Tibial nerve (tissue), 4 donors: ENCODE results near the gene GRM8. TPM values are rescaled to one million over a fixed set of nuclear protein-coding genes. Genes with fewer than 3 reads are reported as not detected.

Experiments used
- DNase-seq, 2 donors: peaks; one replicate each; pipeline ENCODE4 v3.0.0-alpha.2; 2019; ENCODE audit warnings: low spot score in 2 of 2
- H3K27ac ChIP-seq, 4 donors: fragments of 200-600 bp; sonication (generic) in 3 of 4; one replicate each; pipeline ENCODE4 v1.5.1; 2017 to 2019; ENCODE audit warnings: mild to moderate bottlenecking in 1 of 4
- H3K27me3 ChIP-seq, 2 donors: fragments of 200-600 bp; sonication (generic) in 1 of 2; one replicate each; pipeline versions ENCODE4 v1.5.1 to v1.6.0; 2017 to 2019
- H3K36me3 ChIP-seq, 3 donors: fragments of 200-600 bp; sonication (generic); one replicate each; pipeline ENCODE4 v1.5.1; 2018 to 2019
- H3K4me1 ChIP-seq, 4 donors: fragments of 200-600 bp; sonication (generic) in 3 of 4; one replicate each; pipeline ENCODE4 v1.5.1; 2017 to 2019
- H3K4me3 ChIP-seq, 4 donors: fragments of 200-600 bp; sonication (generic) in 3 of 4; one replicate each; pipeline ENCODE4 v1.5.1; 2017 to 2019; ENCODE audit warnings: mild to moderate bottlenecking in 1 of 4, moderate library complexity in 1 of 4
- H3K9me3 ChIP-seq, 4 donors: fragments of 200-600 bp; sonication (generic) in 3 of 4; one replicate each; pipeline ENCODE4 v1.5.1; 2017 to 2019
- EP300 ChIP-seq, 2 donors: sonication (generic); formaldehyde crosslinking; IDR thresholded peaks; one replicate each; pipeline ENCODE4 v1.6.1; 2017; ENCODE audit warnings: antibody characterized with exemption in 2 of 2, mild to moderate bottlenecking in 1 of 2
- POLR2A ChIP-seq, 2 donors: fragments of 450-650 bp; IDR thresholded peaks; one replicate each; pipeline ENCODE4 v1.6.1; 2017; ENCODE audit warnings: antibody characterized with exemption in 2 of 2, mild to moderate bottlenecking in 2 of 2, moderate library complexity in 2 of 2
- WGBS, 2 donors: methylation state at CpG; one replicate each; pipeline ENCODE4 v1.1.5; 2018; 5-methylcytosine and 5-hydroxymethylcytosine counted together
- total RNA-seq, 4 donors: library from RNA; depleted of rRNA; stranded (reverse); fragments of >200 nt; gene quantifications; one replicate each; pipeline ENCODE4 v1.1.0, GENCODE V29; 2016
- TF ChIP-seq, protein P1 (sequence below), 5 experiments: fragments of 200-600 bp in 3 of 5; fragments of 450-650 bp in 2 of 5; sonication (generic) in 3 of 5; IDR thresholded peaks; one replicate each; pipeline ENCODE4 v1.5.1; 2016 to 2019; ENCODE audit warnings: antibody characterized with exemption in 5 of 5, mild to moderate bottlenecking in 3 of 5, moderate library complexity in 2 of 5

Gene GRM8
- total RNA-seq, 4 donors from 2014 or later, result 0.59 to 1.5 (median 1.1) TPM

DNA sequence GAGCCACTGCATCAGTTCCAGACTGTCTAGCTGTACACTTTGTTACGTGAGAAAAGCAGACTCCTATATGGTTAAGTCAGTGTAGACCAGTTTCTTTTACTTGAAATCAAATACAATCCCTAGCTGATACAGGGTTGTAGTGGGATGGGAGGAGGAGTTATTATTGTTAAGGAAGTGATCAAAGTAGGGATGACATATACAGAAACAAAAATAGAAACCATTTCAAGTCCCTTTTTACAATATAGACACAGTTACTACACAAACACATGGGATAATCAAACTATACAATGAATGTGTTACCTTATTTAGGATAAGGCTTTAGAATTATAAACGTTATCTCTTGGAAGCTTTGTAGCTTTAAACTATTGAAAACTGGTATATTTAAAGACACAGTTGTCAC lies 233.9 kb downstream of the GRM8 start:
- no peak for TF ChIP-seq EP300 (IDR thresholded peaks at IDR 0.05)
- TF ChIP-seq POLR2A (IDR thresholded peaks at IDR 0.05), result no peak
- Histone ChIP-seq H3K36me3 (no peaks in the 10 kb centered on the region), H3K4me1 (no peaks in the 10 kb centered on the region), H3K9me3 (no peaks in the 10 kb centered on the region), H3K4me3 (no peak overlapping the region), H3K27ac (no peak overlapping the region), H3K27me3 (no peaks in the 10 kb centered on the region)
- WGBS, 2 donors, result 71 to 77% methylated on average over 2 of the region's 2 CpGs
- DNase-seq, result no peak

DNA sequence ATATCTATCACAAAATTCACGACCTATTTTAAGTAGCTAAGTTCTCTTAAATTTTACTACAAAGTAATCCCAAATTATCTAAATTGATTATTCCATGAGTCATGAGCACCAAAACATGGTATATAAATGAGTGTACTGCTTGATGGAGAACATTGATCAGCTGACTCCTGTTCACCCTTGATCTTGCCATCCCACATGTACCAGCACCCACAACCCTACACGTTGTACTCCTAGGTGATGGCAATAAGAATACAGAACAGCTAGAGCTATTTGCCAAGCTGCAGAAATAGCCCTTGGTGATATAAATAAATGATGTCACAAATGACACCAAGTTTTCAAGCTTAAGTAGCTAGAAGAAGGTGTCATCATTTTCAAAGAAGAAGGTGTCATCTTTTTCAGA lies 235.5 kb downstream of the GRM8 start:
- TF ChIP-seq, protein P1, sequence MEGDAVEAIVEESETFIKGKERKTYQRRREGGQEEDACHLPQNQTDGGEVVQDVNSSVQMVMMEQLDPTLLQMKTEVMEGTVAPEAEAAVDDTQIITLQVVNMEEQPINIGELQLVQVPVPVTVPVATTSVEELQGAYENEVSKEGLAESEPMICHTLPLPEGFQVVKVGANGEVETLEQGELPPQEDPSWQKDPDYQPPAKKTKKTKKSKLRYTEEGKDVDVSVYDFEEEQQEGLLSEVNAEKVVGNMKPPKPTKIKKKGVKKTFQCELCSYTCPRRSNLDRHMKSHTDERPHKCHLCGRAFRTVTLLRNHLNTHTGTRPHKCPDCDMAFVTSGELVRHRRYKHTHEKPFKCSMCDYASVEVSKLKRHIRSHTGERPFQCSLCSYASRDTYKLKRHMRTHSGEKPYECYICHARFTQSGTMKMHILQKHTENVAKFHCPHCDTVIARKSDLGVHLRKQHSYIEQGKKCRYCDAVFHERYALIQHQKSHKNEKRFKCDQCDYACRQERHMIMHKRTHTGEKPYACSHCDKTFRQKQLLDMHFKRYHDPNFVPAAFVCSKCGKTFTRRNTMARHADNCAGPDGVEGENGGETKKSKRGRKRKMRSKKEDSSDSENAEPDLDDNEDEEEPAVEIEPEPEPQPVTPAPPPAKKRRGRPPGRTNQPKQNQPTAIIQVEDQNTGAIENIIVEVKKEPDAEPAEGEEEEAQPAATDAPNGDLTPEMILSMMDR (IDR thresholded peaks at IDR 0.05), result no peak
- TF ChIP-seq POLR2A (IDR thresholded peaks at IDR 0.05), result no peak
- TF ChIP-seq EP300 (IDR thresholded peaks at IDR 0.05), result no peak
- 76 to 79% methylated on average over 2 of the region's 2 CpGs for WGBS, 2 donors
- Histone ChIP-seq H3K4me3 (no peak overlapping the region), H3K27me3 (no peaks in the 10 kb centered on the region), H3K36me3 (no peaks in the 10 kb centered on the region), H3K4me1 (no peaks in the 10 kb centered on the region), H3K27ac (no peak overlapping the region), H3K9me3 (no peaks in the 10 kb centered on the region)
- no peak for DNase-seq

DNA sequence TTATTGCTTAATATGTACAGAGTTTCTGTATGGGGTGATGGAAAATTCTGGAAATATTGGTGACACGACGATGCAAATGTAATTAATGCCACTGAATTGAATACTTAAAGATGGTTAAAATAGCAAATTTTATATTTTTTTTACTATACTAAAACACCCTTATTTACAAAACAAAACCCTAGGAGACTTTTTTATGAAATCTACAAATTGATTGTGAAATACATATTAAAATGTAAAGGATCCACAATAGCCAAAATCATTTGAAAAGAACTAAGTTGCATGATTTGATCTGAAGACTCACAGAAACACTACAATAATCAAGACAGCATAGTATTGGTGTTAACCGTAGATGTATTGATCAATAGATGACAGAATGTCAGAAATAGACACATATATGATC lies 252.0 kb downstream of the GRM8 start:
- Histone ChIP-seq H3K4me3 (no peak overlapping the region), H3K9me3 (no peaks in the 10 kb centered on the region), H3K4me1 (no peaks in the 10 kb centered on the region), H3K27me3 (no peaks in the 10 kb centered on the region), H3K36me3 (no peaks in the 10 kb centered on the region), H3K27ac (no peak overlapping the region)
- WGBS, 2 donors, result 88 to 89% methylated on average over 3 of the region's 3 CpGs
- DNase-seq, result no peak
- TF ChIP-seq, protein P1 (IDR thresholded peaks at IDR 0.05), result no peak
- no peak for TF ChIP-seq POLR2A (IDR thresholded peaks at IDR 0.05)
- no peak for TF ChIP-seq EP300 (IDR thresholded peaks at IDR 0.05)

DNA sequence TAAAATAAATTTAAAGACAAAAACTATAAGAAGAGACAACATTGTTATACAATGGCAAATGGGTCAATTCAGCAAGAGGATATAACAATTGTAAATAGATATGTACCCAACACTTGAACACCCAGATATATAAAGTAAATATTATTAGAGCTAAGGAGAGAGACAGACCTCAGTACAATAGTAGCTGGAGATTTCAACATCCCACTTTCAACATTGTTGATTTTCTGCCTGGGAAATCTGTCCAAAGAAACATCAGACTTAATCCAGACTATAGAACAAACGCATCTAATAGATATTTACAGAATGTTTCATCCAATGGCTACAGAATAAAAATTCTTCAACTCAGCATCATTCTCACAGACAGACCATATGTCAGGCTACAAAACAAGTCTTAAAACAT lies 256.1 kb downstream of the GRM8 start:
- TF ChIP-seq, protein P1 (IDR thresholded peaks at IDR 0.05), result no peak
- TF ChIP-seq POLR2A (IDR thresholded peaks at IDR 0.05), result no peak
- no peak for TF ChIP-seq EP300 (IDR thresholded peaks at IDR 0.05)
- 46 to 81% methylated on average over 1 of the region's 1 CpG for WGBS, 2 donors
- Histone ChIP-seq H3K4me3 (no peak overlapping the region), H3K27ac (no peak overlapping the region), H3K9me3 (no peaks in the 10 kb centered on the region), H3K36me3 (no peaks in the 10 kb centered on the region), H3K4me1 (no peaks in the 10 kb centered on the region), H3K27me3 (no peaks in the 10 kb centered on the region)
- no peak for DNase-seq

DNA sequence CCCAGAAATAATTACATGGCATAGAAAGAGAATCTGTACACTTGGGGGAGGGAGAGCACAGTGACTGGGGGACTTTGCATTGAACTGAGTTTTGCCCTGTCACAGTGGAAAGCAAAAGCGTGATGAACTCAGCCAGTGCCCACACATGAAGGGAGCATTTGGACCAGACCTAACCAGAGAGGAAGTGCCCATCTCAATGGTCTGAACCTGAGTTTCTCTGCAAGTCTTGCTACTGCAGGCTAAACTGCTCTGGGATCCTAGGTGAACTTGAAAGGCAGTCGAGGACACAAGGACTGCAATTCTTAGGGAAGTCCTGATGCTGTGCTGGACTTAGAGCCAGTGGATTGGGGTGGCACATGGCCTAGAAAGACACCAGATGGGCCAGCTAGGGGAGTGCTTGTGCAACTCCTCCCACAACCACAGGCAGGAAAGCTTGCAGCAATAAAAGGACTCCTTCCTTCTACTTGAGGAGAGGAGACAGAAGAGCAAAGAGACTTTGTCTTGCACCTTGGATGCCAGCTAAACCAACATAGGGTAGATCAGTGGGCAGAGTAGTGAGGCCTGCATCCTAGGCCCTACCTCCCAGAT lies 259.0 kb downstream of the GRM8 start:
- Histone ChIP-seq H3K4me3 (no peak overlapping the region), H3K4me1 (no peaks in the 10 kb centered on the region), H3K9me3 (peaks cover 0 to 3% (median 0%) of the 10 kb centered on the region in 4 donors), H3K36me3 (no peaks in the 10 kb centered on the region), H3K27me3 (no peaks in the 10 kb centered on the region), H3K27ac (no peak overlapping the region)
- TF ChIP-seq, protein P1 (IDR thresholded peaks at IDR 0.05), result no peak
- TF ChIP-seq POLR2A (IDR thresholded peaks at IDR 0.05) (no peak), EP300 (IDR thresholded peaks at IDR 0.05) (no peak)
- WGBS, 2 donors, result 70 to 81% methylated on average over 2 of the region's 2 CpGs
- DNase-seq, result no peak

DNA sequence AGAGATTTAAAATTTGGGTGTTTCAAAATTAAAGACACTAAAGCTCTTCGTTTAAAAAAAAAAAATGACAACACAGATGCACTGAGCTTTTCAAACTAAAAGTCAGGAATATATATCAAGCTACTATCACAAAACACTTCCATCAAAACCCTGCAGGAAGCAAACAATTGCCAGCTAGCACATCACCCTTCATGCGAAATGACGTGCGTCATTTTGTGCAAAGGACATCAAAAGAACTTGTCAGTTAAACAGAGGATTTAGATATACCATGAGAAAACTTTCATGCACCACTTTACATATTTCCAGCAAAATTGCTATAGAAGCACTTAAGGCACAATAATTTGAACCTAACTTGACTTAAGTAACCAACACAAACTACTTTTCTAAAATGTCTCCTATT lies 264.7 kb downstream of the GRM8 start:
- DNase-seq, result no peak
- no peak for TF ChIP-seq POLR2A (IDR thresholded peaks at IDR 0.05)
- no peak for TF ChIP-seq EP300 (IDR thresholded peaks at IDR 0.05)
- TF ChIP-seq, protein P1 (IDR thresholded peaks at IDR 0.05), result no peak
- Histone ChIP-seq H3K4me3 (no peak overlapping the region), H3K4me1 (no peaks in the 10 kb centered on the region), H3K27ac (no peak overlapping the region), H3K27me3 (no peaks in the 10 kb centered on the region), H3K36me3 (no peaks in the 10 kb centered on the region), H3K9me3 (peaks cover 0 to 3% (median 0%) of the 10 kb centered on the region in 4 donors)
- 83 to 84% methylated on average over 4 of the region's 4 CpGs for WGBS, 2 donors
